Endometrium (tissue), 2 donors: Measurements from ENCODE around the gene IGSF3.
"Not testable (repeated sequence)": the region's sequence is repeated elsewhere in the genome, so short reads cannot be mapped to it uniquely, and the experiment has no call there.

Experiments used
- FAIRE-seq: peaks from 2 replicates; lab custom pipeline; 2012; peaks lifted over from hg19 to GRCh38; lab: Jason Lieb, UNC
- donor health status: control.
- donor health status: control.

IGSF3 gene

GRCh38 chr1:116629441-116629840, 38.1 kb downstream of the IGSF3 start:
- FAIRE-seq, result not testable (repeated sequence)

- no peak for FAIRE-seq
Measured at GRCh38 chr1:116628448-116628847, 39.1 kb downstream of the IGSF3 start.

- not testable (repeated sequence) for FAIRE-seq
Measured at GRCh38 chr1:116627357-116627756, 40.2 kb downstream of the IGSF3 start.

- not testable (repeated sequence) for FAIRE-seq
Measured at GRCh38 chr1:116626915-116627314, 40.6 kb downstream of the IGSF3 start.

GRCh38 chr1:116625155-116625554, 42.4 kb downstream of the IGSF3 start:
- FAIRE-seq, result not testable (repeated sequence)

GRCh38 chr1:116624040-116624439, 43.5 kb downstream of the IGSF3 start:
- FAIRE-seq, result no peak

GRCh38 chr1:116622496-116622895, 45.0 kb downstream of the IGSF3 start:
- FAIRE-seq, result not testable (repeated sequence)

GRCh38 chr1:116621756-116622155, 45.8 kb downstream of the IGSF3 start:
- FAIRE-seq, result not testable (repeated sequence)

GRCh38 chr1:116620392-116620791, 47.1 kb downstream of the IGSF3 start:
- FAIRE-seq, result not testable (repeated sequence)

- not testable (repeated sequence) for FAIRE-seq
Measured at GRCh38 chr1:116619106-116619505, 48.4 kb downstream of the IGSF3 start.

GRCh38 chr1:116617808-116618207, 49.7 kb downstream of the IGSF3 start:
- not testable (repeated sequence) for FAIRE-seq

GRCh38 chr1:116613825-116614224, 53.7 kb downstream of the IGSF3 start:
- not testable (repeated sequence) for FAIRE-seq

- FAIRE-seq, result not testable (repeated sequence)
Measured at GRCh38 chr1:116609801-116610371, 57.6 kb downstream of the IGSF3 start.

- FAIRE-seq, result not testable (repeated sequence)
Measured at GRCh38 chr1:116608841-116609240, 58.7 kb downstream of the IGSF3 start.

GRCh38 chr1:116608151-116608550, 59.4 kb downstream of the IGSF3 start:
- not testable (repeated sequence) for FAIRE-seq

- not testable (repeated sequence) for FAIRE-seq
Measured at GRCh38 chr1:116607463-116607862, 60.1 kb downstream of the IGSF3 start.

GRCh38 chr1:116606067-116606466, 61.5 kb downstream of the IGSF3 start:
- not testable (repeated sequence) for FAIRE-seq

- FAIRE-seq, result no peak
Measured at GRCh38 chr1:116605315-116605714, 62.2 kb downstream of the IGSF3 start.

- not testable (repeated sequence) for FAIRE-seq
Measured at GRCh38 chr1:116604408-116604807, 63.1 kb downstream of the IGSF3 start.

GRCh38 chr1:116603646-116604045, 63.9 kb downstream of the IGSF3 start:
- not testable (repeated sequence) for FAIRE-seq

GRCh38 chr1:116599369-116599768, 68.2 kb downstream of the IGSF3 start:
- FAIRE-seq, result not testable (repeated sequence)

- FAIRE-seq, result not testable (repeated sequence)
Measured at GRCh38 chr1:116598420-116599036, 69.0 kb downstream of the IGSF3 start.

GRCh38 chr1:116597388-116597787, 70.1 kb downstream of the IGSF3 start:
- not testable (repeated sequence) for FAIRE-seq
